ENCODE results near the gene IL6R.

GRCh38 chr1:154402409-154402921, 2.7 kb upstream of the IL6R start:
- no peak for TF ChIP-seq TAF1 (IDR thresholded peaks at IDR 0.05; ENCODE audit: borderline replicate concordance, insufficient read depth, low read length)
- no peak for TF ChIP-seq REST (IDR thresholded peaks at IDR 0.05; ENCODE audit: insufficient read depth in 1 of 2, low read depth in 2 of 2, low read length in 2 of 2)
- no peak for TF ChIP-seq SIN3A (IDR thresholded peaks at IDR 0.05; ENCODE audit: borderline replicate concordance, insufficient read depth, low read length)
